GM21737 (cell line): ENCODE results near the gene GRAP2.
"Not testable (repeated sequence)": the region's sequence is repeated elsewhere in the genome, so short reads cannot be mapped to it uniquely, and the experiment has no call there.

Experiments
- ATAC-seq: cut with Tn5 transposase; IDR thresholded peaks from one replicate; pipeline ENCODE4 v1.9.1; 2021; ENCODE audit warnings: mild to moderate bottlenecking, moderate library complexity; ENCODE audit not compliant: unreplicated experiment

GRAP2 gene

DNA sequence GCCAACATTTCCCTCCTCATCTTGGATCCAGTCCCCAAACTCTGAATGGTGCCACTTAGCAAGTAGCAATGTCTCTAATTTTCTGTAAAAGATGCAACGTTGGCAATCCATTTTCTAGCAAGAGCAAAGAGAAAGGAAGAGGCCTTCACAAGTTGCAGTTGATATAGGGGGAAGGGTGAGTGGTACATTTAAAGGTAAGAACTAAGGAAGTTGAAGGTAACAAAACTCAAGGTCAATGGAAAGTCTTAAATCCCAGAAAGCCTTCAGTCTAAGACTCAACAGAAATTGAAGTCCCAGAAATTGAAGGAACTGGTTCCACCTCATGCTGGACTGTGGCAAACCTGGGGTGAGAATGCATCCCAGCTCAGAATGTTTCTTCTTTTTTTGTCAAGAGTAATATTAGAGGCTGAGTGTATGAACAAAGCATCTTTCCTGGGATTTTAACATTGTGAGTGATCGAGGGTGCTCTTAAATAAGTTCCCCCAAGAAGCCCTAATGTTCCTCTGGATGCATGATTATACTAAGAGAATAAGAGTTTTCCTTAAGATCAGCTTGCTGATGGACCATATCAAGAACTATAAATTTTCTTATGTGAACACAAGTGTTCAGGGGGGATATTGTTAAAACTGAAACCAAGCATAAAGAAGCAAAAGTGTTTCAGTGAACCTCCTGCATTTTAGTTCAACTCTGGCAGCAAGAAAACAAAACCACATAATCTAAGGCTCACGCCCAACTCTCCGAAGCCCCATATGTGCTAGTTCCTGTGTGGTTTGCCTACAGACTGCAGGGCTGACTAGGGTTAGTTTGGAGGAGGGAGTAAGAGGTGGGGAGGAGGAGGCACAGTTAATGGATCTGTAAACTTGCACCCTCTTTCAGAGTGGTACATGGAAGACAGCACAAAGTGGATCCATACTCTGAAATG, at the start of gene GRAP2:
TSS of gene GRAP2 (plus strand) at position 779 of the 922 bp plus-strand sequence. CDS start 46,023 bp downstream, outside the sequence.
- ATAC-seq: no peak

DNA sequence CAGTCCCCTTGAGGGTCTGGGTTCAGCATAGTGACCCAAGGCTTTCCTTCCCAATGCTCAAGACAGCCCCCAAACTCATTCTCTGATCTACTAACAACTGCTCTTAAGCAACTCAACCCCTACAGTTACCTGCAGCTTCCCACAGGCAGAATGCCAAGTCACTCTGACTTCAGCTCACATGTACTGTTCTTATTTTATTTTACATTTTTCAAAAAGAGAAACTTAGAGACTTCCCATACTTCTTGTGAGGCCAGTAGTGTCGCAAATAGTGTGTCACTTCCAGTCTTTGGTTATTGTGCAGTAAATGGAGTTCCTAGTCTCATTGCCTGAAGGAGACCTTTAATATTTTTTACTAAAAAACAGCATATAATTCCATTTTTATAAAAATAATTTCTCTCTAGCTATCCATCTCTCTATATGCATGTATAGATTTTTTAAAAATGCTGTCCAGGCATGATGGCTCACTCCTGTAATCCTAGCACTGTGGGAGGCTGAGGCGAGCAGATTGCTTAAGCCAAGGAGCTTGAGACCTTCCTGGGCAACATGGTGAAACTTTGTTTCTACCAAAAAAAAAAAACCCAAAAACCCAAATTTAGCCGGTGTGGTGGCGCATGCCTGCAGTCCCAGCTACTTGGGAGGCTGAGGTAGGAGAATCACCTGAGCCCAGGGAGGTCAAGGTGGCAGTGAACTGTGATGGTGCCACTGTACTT, 49.1 kb upstream of the GRAP2 start:
- no peak for ATAC-seq

GRCh38 chr22:39852799-39853198, 48.1 kb upstream of the GRAP2 start:
- no peak for ATAC-seq

- ATAC-seq: no peak
Measured at GRCh38 chr22:39856588-39856987, 44.3 kb upstream of the GRAP2 start.

DNA sequence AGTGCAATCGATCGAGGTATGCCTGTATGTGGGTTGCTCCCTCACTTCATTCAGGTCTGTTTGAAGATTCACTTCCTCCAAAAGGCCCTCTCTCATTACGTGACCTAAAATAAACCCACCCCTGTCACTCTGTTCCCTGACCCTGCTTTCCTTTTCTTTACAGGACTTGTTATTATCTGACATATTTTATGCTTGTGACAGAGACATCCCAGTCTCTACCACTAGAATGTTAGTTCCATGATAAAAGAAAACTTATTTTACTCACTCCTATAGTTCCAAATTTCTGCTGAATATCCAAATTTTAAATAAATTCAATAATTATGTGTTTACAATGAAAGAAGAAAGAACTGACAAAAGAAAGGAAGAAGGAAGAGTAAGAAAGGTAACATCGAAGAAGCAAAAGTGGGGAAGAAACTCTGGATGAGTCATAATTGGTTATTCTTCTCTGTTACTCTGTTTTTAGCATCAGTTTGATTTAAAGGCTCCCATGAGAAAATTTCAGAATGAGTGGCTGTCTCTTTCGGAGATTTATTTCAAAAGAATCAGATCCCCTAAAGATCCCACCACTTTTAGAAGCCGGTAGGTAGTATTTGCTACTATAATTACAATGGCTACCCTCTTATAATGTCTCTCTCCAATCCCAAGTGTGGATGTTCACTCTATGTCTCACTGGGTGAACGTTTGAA, 40.8 kb upstream of the GRAP2 start:
- ATAC-seq: no peak

GRCh38 chr22:39868741-39869140, 32.1 kb upstream of the GRAP2 start:
- ATAC-seq: no peak

DNA sequence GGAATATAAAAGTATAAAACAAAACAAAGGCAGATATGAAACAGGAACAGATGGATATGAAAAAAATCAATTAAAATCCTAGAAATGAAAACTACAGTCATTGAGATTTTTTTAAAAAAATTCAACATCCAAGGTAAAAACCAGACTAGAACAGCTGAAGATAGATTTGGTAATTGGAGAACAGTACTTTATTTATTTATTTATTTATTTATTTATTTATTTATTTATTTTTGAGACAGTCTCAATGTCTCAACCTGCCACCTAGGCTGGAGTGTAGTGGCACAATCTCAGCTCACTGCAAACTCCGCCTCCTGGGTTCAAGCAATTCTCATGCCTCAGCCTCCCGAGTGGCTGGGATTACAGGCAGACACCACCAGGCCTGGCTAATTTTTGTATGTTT, 31.1 kb upstream of the GRAP2 start:
- ATAC-seq: not testable (repeated sequence)

DNA sequence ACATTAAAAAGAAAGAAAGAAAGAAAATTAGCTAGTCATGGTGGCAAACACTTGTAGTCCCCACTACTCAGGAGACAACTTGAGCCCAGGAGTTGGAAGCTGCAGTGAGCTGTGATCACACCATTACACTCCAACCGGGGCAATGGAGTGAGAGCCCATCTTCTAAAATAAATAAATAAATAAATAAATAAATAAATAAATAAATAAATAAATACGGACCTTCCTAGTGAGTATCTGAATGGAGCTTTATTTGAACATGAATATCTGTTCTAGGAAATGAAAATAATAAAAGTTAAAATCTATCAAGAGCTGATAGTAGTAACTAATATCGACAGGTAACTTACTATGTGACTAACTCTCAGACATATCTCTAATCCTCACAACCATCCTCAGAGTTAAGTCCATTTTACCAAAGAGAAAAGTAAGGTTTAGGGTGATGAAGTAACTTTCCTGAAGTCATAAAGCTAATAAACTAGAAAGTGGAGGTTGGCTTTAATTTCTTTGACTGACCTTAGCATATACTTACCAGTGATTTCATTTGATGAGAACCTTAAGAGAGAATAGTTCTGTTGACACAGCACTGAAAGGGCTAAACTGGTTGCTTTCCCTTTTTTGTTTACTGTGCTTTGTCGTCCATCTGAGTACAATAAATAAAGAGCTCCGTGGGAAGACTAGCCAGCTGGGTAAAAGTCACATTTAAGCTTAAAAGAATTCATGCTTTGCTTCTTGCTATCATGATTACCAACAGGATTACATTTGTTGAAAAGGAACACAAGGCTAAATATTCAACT, 29.7 kb upstream of the GRAP2 start:
- no peak for ATAC-seq

- ATAC-seq: no peak
Measured at GRCh38 chr22:39872548-39872947, 28.3 kb upstream of the GRAP2 start.

DNA sequence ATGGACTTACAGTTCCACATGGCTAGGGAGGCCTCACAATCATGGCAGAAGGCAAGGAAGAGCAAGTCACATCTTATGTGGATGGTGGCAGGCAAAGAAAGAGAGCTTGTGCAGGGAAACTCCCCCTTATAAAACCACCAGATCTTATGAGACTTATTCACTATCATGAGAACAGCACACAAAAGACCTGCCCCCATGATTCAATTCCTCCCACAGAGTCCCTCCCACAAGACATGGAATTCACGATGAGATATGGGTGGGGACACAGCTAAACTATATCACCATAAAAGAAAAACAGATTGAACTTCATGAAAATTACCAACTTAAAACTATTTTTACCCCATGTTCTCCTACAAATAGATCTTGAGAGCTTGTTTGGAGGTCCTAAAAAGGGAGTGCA, 26.9 kb upstream of the GRAP2 start:
- no peak for ATAC-seq

- not testable (repeated sequence) for ATAC-seq
Measured at GRCh38 chr22:39875176-39875885, 25.6 kb upstream of the GRAP2 start.

DNA sequence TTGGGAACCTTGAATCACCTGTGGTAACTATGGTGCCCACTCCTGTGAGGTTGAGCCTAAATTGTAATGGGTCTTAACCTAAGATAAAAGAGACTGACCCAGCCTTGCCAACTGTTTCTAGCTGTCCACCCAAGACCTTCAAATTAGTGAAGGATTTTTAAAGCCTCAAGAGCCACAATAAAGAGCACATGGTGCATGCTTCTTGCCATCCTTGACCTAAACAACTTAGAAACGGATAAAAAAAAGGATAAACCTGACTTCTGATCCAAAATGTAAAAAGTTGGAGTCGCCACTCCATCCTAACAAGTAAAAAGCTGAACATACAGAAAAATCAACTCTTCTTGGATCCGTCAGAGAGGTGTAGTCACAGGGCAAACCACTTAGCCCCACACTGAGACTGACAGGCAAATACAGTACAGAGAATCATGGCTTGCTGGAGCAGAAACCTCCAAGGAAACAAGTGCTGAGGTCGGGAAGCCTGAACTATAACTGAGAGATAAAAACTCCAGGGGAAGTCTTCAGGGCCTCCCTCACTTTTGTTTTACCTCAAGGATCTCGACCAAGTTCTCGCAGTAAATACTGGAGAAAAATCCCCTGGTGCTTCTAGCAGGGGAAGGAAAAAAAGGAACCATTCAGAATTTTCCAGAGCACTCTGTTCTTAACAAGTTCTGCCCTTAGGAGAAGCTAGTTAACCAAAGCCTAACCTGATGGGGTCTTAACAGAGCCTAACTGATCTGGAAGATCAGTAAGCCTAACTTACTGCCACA, 23.6 kb upstream of the GRAP2 start:
- no peak for ATAC-seq

GRCh38 chr22:39880722-39881121, 20.2 kb upstream of the GRAP2 start:
- no peak for ATAC-seq

DNA sequence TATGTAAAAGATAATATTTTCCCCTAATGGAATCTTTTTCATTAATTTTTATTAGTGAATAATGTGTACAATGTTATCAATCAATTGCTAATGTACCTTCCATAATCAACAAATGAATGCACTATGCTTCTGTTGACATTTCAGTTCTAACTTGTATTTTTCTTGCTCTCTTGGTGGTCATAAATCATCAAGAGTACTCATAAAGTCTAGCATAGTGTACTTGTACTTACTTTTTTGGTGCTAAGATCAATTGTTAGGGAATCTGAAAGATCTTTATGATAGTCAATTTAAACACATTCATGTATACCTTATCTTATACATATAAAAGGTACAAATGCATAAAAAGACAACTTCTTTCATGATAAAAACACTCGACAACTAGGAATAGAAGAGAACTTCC, 17.8 kb upstream of the GRAP2 start:
- no peak for ATAC-seq

- ATAC-seq: not testable (repeated sequence)
Measured at GRCh38 chr22:39889924-39890323, 11.0 kb upstream of the GRAP2 start.

GRCh38 chr22:39893526-39893925, 7.4 kb upstream of the GRAP2 start, which contains the start of gene ENTHD1:
Gene ENTHD1 (minus strand): TSS chr22:39893760. CDS start chr22:39887748, 6,012 bp downstream.
- no peak for ATAC-seq

DNA sequence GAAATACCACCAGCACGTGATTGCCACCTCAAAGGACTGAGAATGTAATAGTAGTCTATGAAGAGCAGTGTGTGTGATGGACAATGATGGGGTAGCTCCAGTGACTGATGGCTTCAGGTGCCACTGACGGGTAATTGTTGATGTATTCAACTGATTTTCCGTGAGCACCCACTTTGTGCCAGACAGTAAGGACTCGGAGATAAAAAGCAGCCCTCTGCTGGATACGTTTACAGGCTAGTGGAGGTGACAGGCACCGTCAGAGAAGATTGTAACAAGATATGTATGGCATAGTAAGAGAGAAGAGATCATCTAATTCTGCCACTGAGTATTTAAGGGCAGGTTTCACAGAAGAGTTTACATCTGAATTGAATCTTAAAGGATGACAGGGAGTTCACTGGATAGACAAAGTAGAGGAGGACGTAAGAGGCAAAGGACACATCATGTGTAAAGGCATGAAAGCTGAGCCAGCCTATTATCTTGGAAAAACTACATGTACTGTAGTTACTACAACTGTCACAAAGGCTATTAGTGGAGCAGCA, 6.3 kb upstream of the GRAP2 start:
- no peak for ATAC-seq

GRCh38 chr22:39895682-39896081, 5.2 kb upstream of the GRAP2 start:
- ATAC-seq: no peak
